Neural crest cell (in vitro differentiated cells): Measurements from ENCODE around the gene NFASC. TPM values are rescaled to one million over a fixed set of nuclear protein-coding genes. Genes with fewer than 3 reads are reported as not detected.

ENCODE experiments used
- DNase-seq: peaks from one replicate; pipeline ENCODE4 v3.0.0; 2021; ENCODE audit warnings: low read depth, mixed read lengths, low spot score
- H3K27ac Mint-ChIP-seq: one replicate; pipeline ENCODE4 v1.8.0; 2021; ENCODE audit warnings: mild to moderate bottlenecking, mixed read lengths; ENCODE audit not compliant: unreplicated experiment
- H3K27me3 Mint-ChIP-seq: 2 replicates; pipeline ENCODE4 v1.8.0; 2021; ENCODE audit warnings: low read depth, mild to moderate bottlenecking, mixed read lengths
- H3K36me3 Mint-ChIP-seq: 2 replicates; pipeline ENCODE4 v1.8.0; 2021; ENCODE audit warnings: low read depth, mild to moderate bottlenecking, mixed read lengths
- H3K4me1 Mint-ChIP-seq: 2 replicates; pipeline ENCODE4 v1.8.0; 2021; ENCODE audit warnings: mixed read lengths
- H3K4me3 Mint-ChIP-seq: one replicate; pipeline ENCODE4 v1.8.0; 2021; ENCODE audit warnings: mild to moderate bottlenecking, mixed read lengths
- H3K9me3 Mint-ChIP-seq: 2 replicates; pipeline ENCODE4 v1.8.0; 2021; ENCODE audit warnings: mixed read lengths
- total RNA-seq: library from RNA; stranded (reverse); gene quantifications from 2 replicates; pipeline ENCODE4 v1.2.1, GENCODE V29; 2021
- TF ChIP-seq, protein P1 (sequence below): fragments of 200-600 bp; sonication (generic); conservative IDR thresholded peaks from 2 replicates; pipeline ENCODE4 v1.5.0; 2021; ENCODE audit warnings: antibody characterized with exemption, mild to moderate bottlenecking

Gene NFASC
- total RNA-seq, 1 donor from 2014 or later, result 12.9 TPM

DNA sequence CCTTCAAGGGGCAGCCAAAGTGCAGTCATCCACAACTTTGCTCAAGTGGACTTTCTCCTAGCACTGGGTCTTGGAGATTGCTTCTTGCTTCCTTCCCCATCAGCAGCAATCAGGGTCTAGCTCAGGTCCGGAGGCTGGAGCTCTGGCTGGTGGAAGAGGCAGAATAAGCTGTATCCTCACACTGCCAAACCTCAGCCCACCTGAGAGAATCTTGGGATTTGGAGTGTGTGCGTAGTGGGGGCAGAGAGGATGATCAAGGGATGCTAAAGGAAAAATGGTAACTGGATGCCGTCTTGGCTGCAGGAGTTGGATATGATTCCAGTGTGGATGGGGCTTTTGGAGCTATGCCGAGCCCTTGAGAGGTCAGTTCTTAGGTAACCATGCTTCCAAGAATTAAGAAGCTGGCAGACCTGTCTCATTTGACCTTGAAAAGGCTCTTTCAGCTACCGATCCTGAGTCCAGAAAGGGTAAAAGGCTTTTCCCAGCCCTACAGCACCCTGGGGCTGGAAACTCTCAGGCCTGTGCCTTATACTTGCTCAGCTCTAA, 4.5 kb upstream of the NFASC start:
- DNase-seq, result no peak
- H3K27ac Mint-ChIP-seq, result no peak overlapping the region
- no peak overlapping the region for H3K4me3 Mint-ChIP-seq
- no peaks in the 10 kb centered on the region for H3K9me3 Mint-ChIP-seq
- H3K27me3 Mint-ChIP-seq, result peaks cover 54% of the 10 kb centered on the region
- TF ChIP-seq, protein P1, sequence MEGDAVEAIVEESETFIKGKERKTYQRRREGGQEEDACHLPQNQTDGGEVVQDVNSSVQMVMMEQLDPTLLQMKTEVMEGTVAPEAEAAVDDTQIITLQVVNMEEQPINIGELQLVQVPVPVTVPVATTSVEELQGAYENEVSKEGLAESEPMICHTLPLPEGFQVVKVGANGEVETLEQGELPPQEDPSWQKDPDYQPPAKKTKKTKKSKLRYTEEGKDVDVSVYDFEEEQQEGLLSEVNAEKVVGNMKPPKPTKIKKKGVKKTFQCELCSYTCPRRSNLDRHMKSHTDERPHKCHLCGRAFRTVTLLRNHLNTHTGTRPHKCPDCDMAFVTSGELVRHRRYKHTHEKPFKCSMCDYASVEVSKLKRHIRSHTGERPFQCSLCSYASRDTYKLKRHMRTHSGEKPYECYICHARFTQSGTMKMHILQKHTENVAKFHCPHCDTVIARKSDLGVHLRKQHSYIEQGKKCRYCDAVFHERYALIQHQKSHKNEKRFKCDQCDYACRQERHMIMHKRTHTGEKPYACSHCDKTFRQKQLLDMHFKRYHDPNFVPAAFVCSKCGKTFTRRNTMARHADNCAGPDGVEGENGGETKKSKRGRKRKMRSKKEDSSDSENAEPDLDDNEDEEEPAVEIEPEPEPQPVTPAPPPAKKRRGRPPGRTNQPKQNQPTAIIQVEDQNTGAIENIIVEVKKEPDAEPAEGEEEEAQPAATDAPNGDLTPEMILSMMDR, result no peak
- peaks cover 32% of the 10 kb centered on the region for H3K4me1 Mint-ChIP-seq
- no peaks in the 10 kb centered on the region for H3K36me3 Mint-ChIP-seq

DNA sequence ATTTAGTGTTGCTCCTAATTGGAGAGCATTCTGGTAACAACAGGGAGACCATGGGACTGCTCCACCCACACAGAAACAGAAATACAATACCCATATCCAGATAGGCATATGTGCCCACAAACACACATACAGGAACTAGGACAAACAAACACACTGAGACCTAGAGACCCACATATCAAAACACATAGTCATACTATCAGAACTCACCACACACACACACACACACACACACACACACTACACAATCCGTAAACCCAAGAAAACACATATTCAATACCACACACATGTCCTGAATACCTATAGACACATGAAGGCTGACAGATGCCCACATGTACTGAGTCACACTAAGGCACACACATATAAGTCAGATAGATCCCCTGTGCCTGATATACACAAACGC, 3.5 kb upstream of the NFASC start:
- Mint-ChIP-seq H3K36me3 (no peaks in the 10 kb centered on the region), H3K9me3 (no peaks in the 10 kb centered on the region), H3K27me3 (peaks cover 59% of the 10 kb centered on the region), H3K4me3 (no peak overlapping the region), H3K27ac (peak overlapping the region; percentile 27), H3K4me1 (peaks cover 38% of the 10 kb centered on the region)
- TF ChIP-seq, protein P1, result no peak
- DNase-seq, result no peak

DNA sequence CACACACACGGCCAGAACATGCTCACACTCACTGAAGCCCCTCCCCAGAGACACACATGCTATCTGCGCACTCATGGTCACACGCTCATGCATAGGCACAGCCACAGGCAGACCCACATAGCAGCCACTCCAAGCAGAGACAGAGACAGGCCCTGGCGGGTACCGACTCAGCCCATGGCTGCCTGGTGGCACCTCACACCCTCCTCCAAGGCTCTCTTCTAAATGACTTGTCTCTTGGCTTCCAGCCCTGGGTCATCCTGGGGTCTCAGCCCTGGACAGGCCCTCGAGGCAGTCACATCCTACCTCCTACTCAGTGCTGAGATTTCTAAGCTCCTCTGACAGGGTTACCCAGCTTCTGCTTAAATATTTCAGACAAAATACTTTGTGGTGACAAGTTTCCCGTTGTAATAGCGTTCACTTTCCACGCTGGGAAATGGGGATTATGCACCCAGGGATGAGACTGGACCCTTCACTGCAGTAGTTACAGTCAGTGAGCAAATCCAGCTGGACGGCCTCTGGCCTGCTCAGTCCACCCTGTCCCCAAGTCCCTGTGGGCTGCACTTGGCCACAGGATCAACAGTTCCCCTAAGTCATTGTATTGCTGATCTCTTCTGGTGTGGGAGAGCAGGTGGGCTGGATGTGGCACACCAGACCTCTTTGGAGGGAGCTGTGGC, 2.9 kb upstream of the NFASC start:
- peak overlapping the region; percentile 27 for H3K27ac Mint-ChIP-seq
- no peak for DNase-seq
- TF ChIP-seq, protein P1, result no peak
- H3K4me1 Mint-ChIP-seq, result peaks cover 32% of the 10 kb centered on the region
- H3K27me3 Mint-ChIP-seq, result peaks cover 56% of the 10 kb centered on the region
- no peaks in the 10 kb centered on the region for H3K9me3 Mint-ChIP-seq
- no peaks in the 10 kb centered on the region for H3K36me3 Mint-ChIP-seq
- H3K4me3 Mint-ChIP-seq, result no peak overlapping the region

DNA sequence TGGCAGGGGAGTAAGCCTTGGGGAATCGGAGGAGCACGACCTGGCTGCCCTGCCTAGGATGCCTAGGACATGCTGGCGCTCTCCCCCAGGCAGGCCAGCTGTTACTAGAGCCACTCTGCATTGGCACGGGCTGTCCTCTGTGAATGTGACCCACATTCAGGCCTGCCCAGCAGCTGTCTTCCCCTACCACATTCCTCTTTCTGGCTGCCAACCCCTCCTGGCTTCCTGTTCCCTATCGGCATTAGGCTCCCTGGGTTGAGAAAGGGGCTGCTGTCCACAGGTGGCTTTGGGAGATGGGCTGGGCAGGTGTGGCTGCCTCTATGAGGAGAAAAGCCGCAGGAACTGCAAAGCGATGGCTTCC, 2.3 kb upstream of the NFASC start:
- H3K4me1 Mint-ChIP-seq, result peaks cover 27% of the 10 kb centered on the region
- peaks cover 53% of the 10 kb centered on the region for H3K27me3 Mint-ChIP-seq
- H3K9me3 Mint-ChIP-seq, result no peaks in the 10 kb centered on the region
- DNase-seq, result no peak
- no peaks in the 10 kb centered on the region for H3K36me3 Mint-ChIP-seq
- H3K27ac Mint-ChIP-seq, result no peak overlapping the region
- H3K4me3 Mint-ChIP-seq, result no peak overlapping the region
- TF ChIP-seq, protein P1, result no peak

DNA sequence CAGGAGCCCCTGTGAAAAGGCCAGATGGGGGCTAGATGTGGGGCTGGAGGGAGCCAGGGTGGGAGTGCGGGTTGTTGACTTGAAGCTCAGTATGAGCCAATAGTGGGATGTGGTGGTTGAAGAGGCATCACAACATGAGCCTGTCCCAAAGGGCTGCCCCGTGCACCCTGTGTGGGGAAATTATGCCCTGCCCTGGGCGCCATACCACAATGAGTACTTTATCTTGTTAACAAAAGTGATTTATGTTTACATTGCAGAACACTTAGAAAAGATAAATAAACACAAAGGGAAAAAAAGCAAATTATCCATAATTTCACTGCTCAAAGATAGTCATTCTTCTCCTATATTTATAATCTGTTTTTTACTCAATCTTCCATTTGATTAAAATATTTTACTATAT, 1.6 kb upstream of the NFASC start:
- Mint-ChIP-seq H3K4me3 (no peak overlapping the region), H3K9me3 (no peaks in the 10 kb centered on the region), H3K27me3 (peaks cover 53% of the 10 kb centered on the region), H3K27ac (peak overlapping the region; percentile 8), H3K4me1 (peaks cover 27% of the 10 kb centered on the region), H3K36me3 (no peaks in the 10 kb centered on the region)
- TF ChIP-seq, protein P1, result no peak
- DNase-seq, result no peak
